ENCODE results near the gene EVA1A.

EVA1A gene

DNA sequence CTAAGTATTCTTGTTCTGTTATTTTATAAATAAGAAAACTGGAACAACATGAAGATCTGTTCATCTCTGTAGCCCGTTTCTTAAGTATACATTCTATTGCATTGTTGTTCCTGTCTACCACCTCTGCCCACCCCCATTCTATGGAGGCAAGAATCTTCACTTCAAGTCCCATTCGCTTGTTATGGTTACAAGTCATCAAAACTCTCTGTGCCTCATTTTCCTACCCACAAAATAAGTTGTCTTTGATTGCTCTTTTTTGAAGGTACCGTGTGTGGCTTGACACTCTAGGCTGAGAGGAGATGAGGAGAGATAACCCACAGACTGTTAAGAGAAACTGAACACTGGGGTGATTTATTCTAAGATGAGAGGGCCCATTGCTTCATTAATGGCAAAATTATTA is 2.9 kb upstream of the EVA1A start:
- DNase-seq (ENCODE audit: low read depth in 2 of 2): no peak

DNA sequence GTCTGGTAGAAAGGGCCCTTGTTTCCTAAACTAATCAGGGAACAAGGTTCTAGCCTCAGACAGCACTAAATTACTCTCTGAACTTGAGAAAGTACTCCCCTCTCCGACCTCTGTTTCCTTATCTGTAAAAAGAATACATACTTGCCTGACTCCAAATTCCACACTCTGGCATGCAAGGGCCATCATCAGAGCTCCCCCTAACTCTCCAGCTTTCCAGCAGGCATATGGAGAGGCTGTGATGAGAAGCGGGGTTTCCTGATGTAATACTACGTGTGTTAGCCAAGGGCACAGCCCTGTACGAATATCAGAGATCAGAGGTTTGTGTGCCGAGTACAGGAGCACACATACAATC is 1.8 kb upstream of the EVA1A start:
- no peak for DNase-seq (ENCODE audit: low read depth in 2 of 2)

DNA sequence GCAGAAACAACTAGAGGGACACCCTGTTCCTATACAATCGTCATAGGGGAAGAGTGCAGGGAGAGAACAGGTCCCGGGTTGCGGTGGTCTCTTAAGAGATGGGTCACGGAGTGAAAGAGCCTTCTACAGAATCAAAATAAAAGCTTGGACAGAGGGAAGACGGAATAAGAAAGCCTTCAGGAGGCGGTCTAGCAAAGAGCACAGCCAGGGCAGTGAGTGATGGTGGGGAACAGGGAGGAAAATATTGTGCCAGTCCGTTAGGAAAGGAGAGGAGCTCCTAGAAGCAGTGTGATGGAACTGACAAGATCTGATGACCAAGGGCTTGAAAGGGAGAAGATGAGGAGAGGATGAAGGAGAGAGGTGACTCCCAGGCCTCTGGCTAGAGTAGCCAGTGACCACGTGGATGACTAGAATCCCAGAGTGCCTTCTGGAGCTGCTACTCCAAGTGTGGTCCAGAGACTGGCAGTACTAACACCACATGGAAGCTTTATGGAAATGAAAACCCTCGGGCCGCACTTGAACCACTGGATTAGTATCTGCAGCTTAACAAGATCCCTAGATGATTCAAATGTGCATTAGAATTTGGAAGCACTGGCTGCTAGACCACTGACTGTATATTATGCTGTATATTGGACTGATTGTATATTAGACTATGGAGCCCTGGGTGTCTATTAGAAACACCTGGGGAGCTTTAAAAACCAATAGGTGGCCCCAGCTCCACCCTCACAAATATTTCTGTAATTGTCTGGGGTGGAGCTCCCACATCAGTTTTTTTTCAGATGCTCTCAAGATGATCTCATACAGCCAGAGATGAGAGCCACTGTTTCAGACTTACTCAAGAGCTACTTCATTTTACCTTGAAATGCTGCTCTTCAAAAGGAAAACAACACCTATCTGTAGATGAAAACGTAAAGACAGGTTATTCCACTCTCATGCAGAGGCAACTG is 1.1 kb upstream of the EVA1A start:
- no peak for DNase-seq (ENCODE audit: low read depth in 2 of 2)

GRCh38 chr2:75560022-75560767 is 544 bp downstream of the EVA1A start:
- DNase-seq (ENCODE audit: low read depth in 2 of 2): no peak

DNA sequence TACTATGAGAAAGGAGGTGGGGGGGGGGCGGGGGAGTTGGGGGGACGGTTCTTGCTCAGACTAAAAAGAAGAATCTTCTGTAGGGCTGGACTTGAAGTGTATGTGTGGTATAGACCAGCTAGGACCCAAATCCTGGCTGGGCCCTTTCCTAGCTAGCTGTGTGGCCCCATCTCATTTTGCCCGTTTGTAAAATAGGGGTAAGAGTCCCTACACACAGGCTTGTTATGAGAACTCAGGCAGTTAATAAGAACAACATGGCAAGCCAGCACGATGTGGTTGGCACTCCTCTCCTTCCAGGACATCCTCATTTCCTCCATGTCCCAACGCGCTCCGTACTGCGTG is 1.1 kb downstream of the EVA1A start:
- DNase-seq (ENCODE audit: low read depth in 2 of 2): no peak

- DNase-seq (ENCODE audit: low read depth in 2 of 2): no peak
Measured at GRCh38 chr2:75558786-75559679, 1.7 kb downstream of the EVA1A start.

DNA sequence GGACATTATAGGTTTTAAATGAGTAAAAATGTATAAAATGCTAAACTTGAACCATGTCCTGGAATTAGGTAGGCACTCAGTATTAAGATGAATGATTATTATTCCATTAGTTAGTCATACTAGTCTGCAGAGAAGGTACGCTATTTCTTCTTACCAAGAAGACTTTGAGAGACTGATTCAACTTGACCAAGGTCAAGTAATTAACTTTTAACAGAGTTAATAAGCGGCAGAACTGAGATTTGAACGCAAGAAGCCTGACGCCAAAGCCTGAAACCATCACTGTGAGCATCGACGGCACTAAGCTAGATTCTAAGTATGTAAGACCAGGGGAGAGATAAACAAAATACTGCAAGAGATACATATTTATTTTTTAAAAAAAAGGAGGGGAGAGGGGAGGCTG is 2.6 kb downstream of the EVA1A start:
- DNase-seq (ENCODE audit: low read depth in 2 of 2): no peak

GRCh38 chr2:75557474-75558133 is 3.1 kb downstream of the EVA1A start:
- no peak for DNase-seq (ENCODE audit: low read depth in 2 of 2)

- DNase-seq (ENCODE audit: low read depth in 2 of 2): no peak
Measured at GRCh38 chr2:75556679-75557366, 3.9 kb downstream of the EVA1A start.

GRCh38 chr2:75555701-75556100 is 5.0 kb downstream of the EVA1A start:
- DNase-seq (ENCODE audit: low read depth in 2 of 2): no peak

DNA sequence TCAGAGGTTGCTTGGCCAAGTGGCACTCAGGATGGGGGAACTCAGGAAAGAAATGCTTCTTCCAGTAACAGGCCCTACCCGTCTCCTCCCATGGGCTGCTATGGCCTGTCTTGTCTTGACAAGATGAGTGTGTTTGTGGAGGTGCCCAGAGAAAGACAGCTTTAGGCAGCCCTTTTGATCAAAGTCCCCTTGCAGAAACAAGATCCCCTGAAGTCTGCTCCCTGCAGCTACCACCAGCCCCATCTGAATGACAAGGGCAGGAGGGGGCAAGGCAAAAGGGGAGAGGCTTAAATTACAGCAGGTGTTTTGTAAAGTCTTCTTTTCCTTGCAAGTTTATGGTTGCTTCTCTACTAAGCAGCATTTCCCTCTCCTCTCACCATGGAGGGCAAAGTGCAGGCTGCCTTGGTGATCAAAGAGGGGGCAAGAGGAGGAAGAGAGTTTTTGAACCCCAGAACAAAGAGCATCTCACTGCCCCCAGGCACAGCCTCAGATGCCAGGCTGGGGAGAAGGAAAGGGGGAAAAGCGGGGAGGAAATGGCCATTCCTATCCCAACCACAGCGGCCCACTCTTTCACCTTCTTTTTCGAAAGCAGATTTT is 6.7 kb downstream of the EVA1A start:
- DNase-seq (ENCODE audit: low read depth in 2 of 2): no peak

DNA sequence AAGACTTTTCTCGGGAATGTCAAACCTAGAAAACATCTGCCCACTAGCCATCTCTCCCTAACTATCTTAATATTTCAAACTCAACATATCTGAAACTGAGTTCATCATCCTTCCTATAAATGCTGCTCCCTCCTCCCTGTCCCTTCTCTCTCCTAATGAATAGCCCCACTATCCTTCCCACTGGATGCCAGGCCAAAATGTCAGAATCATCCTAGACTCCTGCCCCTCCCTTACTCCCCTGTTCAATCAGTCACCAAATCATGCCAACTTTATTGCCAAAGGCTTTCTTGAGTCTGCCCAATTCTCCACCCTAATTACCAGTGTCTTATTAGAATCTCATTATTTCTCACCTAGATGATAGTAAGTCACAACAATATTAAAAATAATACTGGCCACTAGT is 8.5 kb downstream of the EVA1A start:
- no peak for DNase-seq (ENCODE audit: low read depth in 2 of 2)

- DNase-seq (ENCODE audit: low read depth in 2 of 2): no peak
Measured at GRCh38 chr2:75551434-75551833, 9.3 kb downstream of the EVA1A start.

DNA sequence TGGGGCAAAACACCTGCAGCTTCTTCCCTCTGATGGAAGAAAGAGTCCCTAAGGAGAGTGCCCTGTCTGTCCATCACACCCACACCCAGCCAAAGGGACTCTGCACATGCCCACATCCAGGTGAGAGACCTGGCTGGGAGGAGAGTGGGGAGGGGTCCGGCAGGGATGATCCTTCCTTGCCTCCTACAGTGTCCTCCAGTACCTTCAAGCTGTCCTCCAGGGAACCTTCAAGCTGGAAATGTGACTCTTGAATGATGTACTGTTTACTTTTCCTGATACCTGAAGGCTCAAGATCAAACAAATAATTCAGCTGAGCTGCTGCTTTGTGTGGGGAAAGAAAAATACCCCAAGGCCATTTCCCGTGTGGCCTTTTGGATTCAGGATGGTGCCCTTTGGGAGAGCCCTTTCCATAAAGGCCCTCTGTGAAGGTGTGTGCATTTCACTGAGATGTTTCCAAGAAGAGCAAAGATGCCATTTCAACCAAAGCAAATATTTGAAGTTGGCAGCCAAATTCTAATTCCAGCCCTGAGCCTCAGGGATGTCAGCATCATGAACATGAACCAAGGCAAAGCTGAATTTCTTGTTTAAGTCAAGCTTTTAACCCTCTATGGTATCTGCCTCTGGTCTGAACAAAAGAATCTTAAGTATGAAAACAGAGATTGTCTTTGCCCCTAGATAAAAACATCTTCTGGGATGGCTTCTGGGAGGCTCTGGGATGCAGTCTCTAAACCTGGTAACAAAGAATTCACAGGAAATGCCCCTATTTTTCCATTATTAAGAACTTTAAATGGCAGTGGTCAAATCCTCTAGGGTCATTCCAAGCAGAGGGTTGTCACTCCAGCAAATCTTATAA is 11.1 kb downstream of the EVA1A start:
- no peak for DNase-seq (ENCODE audit: low read depth in 2 of 2)

- no peak for DNase-seq (ENCODE audit: low read depth in 2 of 2)
Measured at GRCh38 chr2:75548036-75548573, 12.6 kb downstream of the EVA1A start.

DNA sequence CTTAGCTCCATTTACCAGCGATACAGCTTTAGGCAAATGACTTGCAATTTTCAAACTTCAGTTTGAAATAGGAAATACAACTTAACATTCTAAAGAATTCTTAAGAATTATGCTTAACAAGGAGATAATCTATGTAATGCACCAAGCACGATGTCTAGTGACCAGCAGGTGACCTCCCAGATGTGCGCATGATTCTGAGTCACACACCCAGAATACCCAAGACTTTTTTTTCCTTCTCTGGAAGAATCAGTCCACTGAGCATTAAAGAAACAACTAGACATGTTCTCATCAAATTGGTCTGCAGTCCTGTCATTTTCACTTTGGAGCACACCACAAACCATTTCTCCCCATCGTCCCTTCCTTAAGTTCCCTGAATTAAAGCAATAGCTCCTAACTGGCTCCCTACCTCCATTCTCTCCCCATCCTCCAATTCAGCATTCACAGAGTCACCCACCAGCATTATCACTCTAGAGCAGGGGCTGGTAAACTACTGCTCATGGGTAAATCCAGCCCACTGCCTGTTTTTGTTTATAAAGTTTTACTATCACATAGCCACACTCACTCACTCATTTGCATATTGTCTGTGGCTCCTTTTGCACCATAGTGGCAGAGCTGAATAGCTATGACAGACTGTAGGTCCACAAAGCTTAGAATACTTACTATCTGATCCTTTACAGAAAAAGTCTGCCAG is 13.2 kb downstream of the EVA1A start:
- no peak for DNase-seq (ENCODE audit: low read depth in 2 of 2)

GRCh38 chr2:75545922-75546321 is 14.8 kb downstream of the EVA1A start:
- DNase-seq (ENCODE audit: low read depth in 2 of 2): no peak

DNA sequence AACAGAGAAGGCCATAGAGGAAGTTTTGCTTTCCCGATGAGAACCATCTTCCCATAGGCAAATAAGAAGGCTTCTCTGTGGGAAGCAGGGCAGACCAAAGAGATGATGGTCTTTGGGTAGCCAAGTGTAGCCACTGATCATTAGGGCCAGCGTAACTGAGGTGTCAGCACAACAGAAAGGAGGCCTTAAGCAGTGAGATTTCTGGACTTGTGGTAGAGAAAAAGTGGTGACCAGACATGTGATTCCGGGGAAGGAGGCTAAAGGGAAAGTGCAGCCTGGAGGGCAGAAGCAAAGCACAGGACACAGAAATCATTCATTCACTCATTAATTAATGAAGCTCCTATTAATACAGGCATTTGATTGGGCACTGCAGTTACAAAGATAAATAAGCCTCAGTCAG is 15.4 kb downstream of the EVA1A start:
- no peak for DNase-seq (ENCODE audit: low read depth in 2 of 2)

GRCh38 chr2:75543446-75543845 is 17.3 kb downstream of the EVA1A start:
- no peak for DNase-seq (ENCODE audit: low read depth in 2 of 2)

All from stimulated activated CD8-positive, alpha-beta memory T cell treated with anti-CD3 and anti-CD28 coated beads, Interleukin-7, amount 100 ng/mL, for 1 hour (primary cell).